ENCODE data around the gene SPIC.
"Not testable (repeated sequence)": the region's sequence is repeated elsewhere in the genome, so short reads cannot be mapped to it uniquely, and the experiment has no call there.

Gene SPIC

GRCh38 chr12:101474711-101475386, at the start of gene SPIC:
TSS of gene SPIC (plus strand) at chr12:101475336. CDS start at chr12:101476905, 1,569 bp downstream.
- no peak for DNase-seq

GRCh38 chr12:101430456-101430855, 44.7 kb upstream of the SPIC start:
- DNase-seq: no peak

- DNase-seq: no peak
Observed at GRCh38 chr12:101436136-101436535, 39.0 kb upstream of the SPIC start.

- DNase-seq: no peak
Observed at GRCh38 chr12:101439236-101439635, 35.9 kb upstream of the SPIC start.

- DNase-seq: peak; percentile 37
Observed at GRCh38 chr12:101441461-101442224, 33.5 kb upstream of the SPIC start.

GRCh38 chr12:101455685-101456084, 19.5 kb upstream of the SPIC start:
- DNase-seq: no peak

- DNase-seq: no peak
Observed at GRCh38 chr12:101459642-101460346, 15.3 kb upstream of the SPIC start.

- no peak for DNase-seq
Observed at GRCh38 chr12:101468948-101469347, 6.2 kb upstream of the SPIC start.

GRCh38 chr12:101470939-101471338, 4.2 kb upstream of the SPIC start:
- no peak for DNase-seq

- DNase-seq: not testable (repeated sequence)
Observed at GRCh38 chr12:101471878-101472277, 3.3 kb upstream of the SPIC start.

- no peak for DNase-seq
Observed at GRCh38 chr12:101474248-101474647, 888 bp upstream of the SPIC start.

- DNase-seq: no peak
Observed at GRCh38 chr12:101475751-101476305, 692 bp downstream of the SPIC start.

GRCh38 chr12:101480849-101481248, 5.7 kb downstream of the SPIC start:
- no peak for DNase-seq

- no peak for DNase-seq
Observed at GRCh38 chr12:101485021-101485420, 9.9 kb downstream of the SPIC start.

GRCh38 chr12:101488469-101488868, 13.3 kb downstream of the SPIC start:
- no peak for DNase-seq

GRCh38 chr12:101490286-101490920, 15.3 kb downstream of the SPIC start:
- peak; percentile 57 for DNase-seq

GRCh38 chr12:101491329-101491728, 16.2 kb downstream of the SPIC start:
- no peak for DNase-seq

- peak; percentile 83 for DNase-seq
Observed at GRCh38 chr12:101493556-101493955, 18.4 kb downstream of the SPIC start.

GRCh38 chr12:101498252-101498651, 23.1 kb downstream of the SPIC start:
- DNase-seq: no peak

GRCh38 chr12:101501410-101501995, 26.4 kb downstream of the SPIC start:
- no peak for DNase-seq

- no peak for DNase-seq
Observed at GRCh38 chr12:101521136-101521535, 46.0 kb downstream of the SPIC start.

- DNase-seq: no peak
Observed at GRCh38 chr12:101527682-101528081, 52.5 kb downstream of the SPIC start.

Data from NCI-H2171 treated with DMSO at 0.1 percent for 48 hours (cell line).